Naive B cell (primary cell): ENCODE results near the gene FAM228B. TPM values are rescaled to one million over a fixed set of nuclear protein-coding genes. Genes with fewer than 3 reads are reported as not detected.

ENCODE experiments used
- ATAC-seq, 2 donors: fragments of 150-1000 bp; cut with Tn5 transposase; 2 replicates each; pipeline ENCODE4 v1.10.0; 2021; ENCODE audit warnings: low read depth in 2 of 2, mild to moderate bottlenecking in 2 of 2, moderate library complexity in 2 of 2
- DNase-seq: peaks from one replicate; pipeline ENCODE4 v3.0.0; 2022
- H3K27ac Mint-ChIP-seq, 6 donors: one replicate each; pipeline ENCODE4 v1.8.0; 2020 to 2022; ENCODE audit warnings: mild to moderate bottlenecking in 6 of 6, mixed read lengths in 6 of 6, moderate library complexity in 5 of 6, inconsistent platforms in 2 of 6
- H3K27me3 Mint-ChIP-seq, 3 donors: one replicate each; pipeline ENCODE4 v1.8.0; 2021 to 2022; ENCODE audit warnings: mixed read lengths in 3 of 3, mild to moderate bottlenecking in 1 of 3
- H3K36me3 Mint-ChIP-seq, 2 donors: one replicate each; pipeline ENCODE4 v1.8.0; 2020 to 2022; ENCODE audit warnings: mixed read lengths in 2 of 2, inconsistent platforms in 1 of 2, mild to moderate bottlenecking in 1 of 2
- H3K4me1 Mint-ChIP-seq, 3 donors: one replicate each; pipeline ENCODE4 v1.8.0; 2020 to 2022; ENCODE audit warnings: mixed read lengths in 3 of 3, inconsistent platforms in 1 of 3, mild to moderate bottlenecking in 1 of 3, moderate library complexity in 1 of 3
- H3K4me3 Mint-ChIP-seq, 8 donors: one replicate each; pipeline ENCODE4 v1.8.0; 2020 to 2022; ENCODE audit warnings: mild to moderate bottlenecking in 8 of 8, mixed read lengths in 8 of 8, moderate library complexity in 8 of 8, inconsistent platforms in 2 of 8
- H3K9me3 Mint-ChIP-seq, 7 donors: one replicate each; pipeline ENCODE4 v1.8.0; 2020 to 2022; ENCODE audit warnings: mixed read lengths in 7 of 7, mild to moderate bottlenecking in 5 of 7, inconsistent platforms in 2 of 7, moderate library complexity in 1 of 7
- polyA plus RNA-seq, 6 donors: library from polyadenylated mRNA; unstranded; fragments of 300-500 nt; fragmentation: Illumina TruSeq; gene quantifications; one replicate each; pipeline ENCODE4 v1.2.3, GENCODE V29; 2021; ENCODE audit warnings: low read depth in 6 of 6

Gene FAM228B
- 10 to 100 TPM in 2 of 6 donors, 1 to 10 TPM in 4; 3.1 to 15.0 (median 8.3) TPM for polyA plus RNA-seq

DNA sequence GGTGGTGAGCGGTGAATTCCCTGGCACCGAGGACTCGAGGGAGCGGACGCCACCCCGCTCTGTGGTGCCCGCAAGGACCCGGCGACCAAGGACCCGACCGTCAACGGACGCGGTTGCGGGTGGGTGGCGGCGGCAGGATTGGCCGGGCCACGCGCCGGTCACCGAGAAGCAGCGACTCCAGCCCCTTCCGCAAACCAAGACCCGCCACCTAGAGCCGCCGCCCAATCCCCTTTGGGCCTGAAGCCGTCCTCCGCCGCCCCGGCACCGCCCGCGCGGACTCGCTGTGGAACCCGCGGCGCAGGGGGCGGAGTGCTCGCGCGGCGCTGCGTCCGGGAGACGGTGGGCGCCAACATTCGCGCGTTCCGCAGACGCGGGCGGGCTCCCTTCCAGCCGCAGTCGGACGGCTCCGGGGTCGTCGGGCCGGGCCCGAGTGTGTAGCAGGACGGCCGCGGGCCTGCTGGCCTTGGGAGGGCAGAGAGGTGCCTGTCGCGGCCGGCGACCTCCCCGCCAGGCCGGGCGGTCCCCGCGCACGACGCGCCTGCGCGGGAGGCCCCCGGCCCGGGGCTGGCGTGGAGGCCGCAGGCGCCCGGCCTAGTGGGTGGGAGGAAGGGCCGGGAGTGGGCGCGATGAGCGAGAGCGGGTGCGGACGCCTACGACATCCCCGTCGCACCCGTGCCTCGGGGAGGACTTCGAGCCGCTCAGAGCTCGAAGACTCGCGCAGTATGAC lies at the start of gene FAM228B, which contains the start of gene PFN4:
FAM228B (plus strand) TSS at position 275 of the 727 bp plus-strand sequence. CDS start 893 bp downstream, outside the sequence.
PFN4 (minus strand) TSS at position 140 of the 727 bp plus-strand sequence. CDS start 799 bp downstream, outside the sequence.
- ATAC-seq (peak; percentile 93), DNase-seq (peak; percentile 83)
- peaks cover 7 to 23% (median 16%) of the 10 kb centered on the region in 3 donors for H3K4me1 Mint-ChIP-seq
- H3K27me3 Mint-ChIP-seq = no peaks in the 10 kb centered on the region
- no peaks in the 10 kb centered on the region for H3K9me3 Mint-ChIP-seq
- H3K36me3 Mint-ChIP-seq = no peaks in the 10 kb centered on the region
- peak within 1 kb of the TSS; percentile 83 to 96 (median 88) for H3K4me3 Mint-ChIP-seq
- peak within 1 kb of the TSS; percentile 6 to 96 (median 89) for H3K27ac Mint-ChIP-seq

GRCh38 chr2:24073816-24074215 lies 49.5 kb upstream of the FAM228B start:
- Mint-ChIP-seq H3K27me3 (no peaks in the 10 kb centered on the region), H3K9me3 (no peaks in the 10 kb centered on the region), H3K4me1 (peaks cover 20 to 43% (median 31%) of the 10 kb centered on the region in 3 donors), H3K27ac (peak overlapping the region in 1 of 6 donors; percentile 84), H3K36me3 (no peaks in the 10 kb centered on the region), H3K4me3 (peak overlapping the region in 2 of 8 donors; percentile 26 to 70)
- DNase-seq = no peak
- no peak for ATAC-seq

GRCh38 chr2:24075259-24075658 lies 48.0 kb upstream of the FAM228B start:
- peaks cover 20 to 43% (median 24%) of the 10 kb centered on the region in 3 donors for H3K4me1 Mint-ChIP-seq
- no peaks in the 10 kb centered on the region for H3K9me3 Mint-ChIP-seq
- DNase-seq (no peak), ATAC-seq (no peak)
- no peaks in the 10 kb centered on the region for H3K36me3 Mint-ChIP-seq
- peak overlapping the region in 4 of 6 donors; percentile 96 to 98 (median 98) for H3K27ac Mint-ChIP-seq
- peak overlapping the region; percentile 96 to 99 (median 98) for H3K4me3 Mint-ChIP-seq
- H3K27me3 Mint-ChIP-seq = no peaks in the 10 kb centered on the region

- peak; percentile 99 for DNase-seq
- Mint-ChIP-seq H3K4me1 (peaks cover 20 to 43% (median 24%) of the 10 kb centered on the region in 3 donors), H3K4me3 (peak within 1 kb of the TSS; percentile 96 to 99 (median 98)), H3K9me3 (no peaks in the 10 kb centered on the region), H3K27ac (peak within 1 kb of the TSS; percentile 96 to 99 (median 98)), H3K27me3 (no peaks in the 10 kb centered on the region), H3K36me3 (no peaks in the 10 kb centered on the region)
- peak; percentile 80 to 81 for ATAC-seq
Measured at GRCh38 chr2:24075915-24076848, 47.1 kb upstream of the FAM228B start, which contains the start of gene SF3B6. TSS of gene SF3B6 (minus strand) at chr2:24076326. CDS start at chr2:24076229, 97 bp downstream.

GRCh38 chr2:24076849-24077534 lies 46.3 kb upstream of the FAM228B start:
- Mint-ChIP-seq H3K27me3 (no peaks in the 10 kb centered on the region), H3K4me3 (peak overlapping the region; percentile 96 to 99 (median 98)), H3K36me3 (peaks cover 0 to 2% of the 10 kb centered on the region in 2 donors), H3K9me3 (no peaks in the 10 kb centered on the region), H3K4me1 (peaks cover 20 to 43% (median 24%) of the 10 kb centered on the region in 3 donors), H3K27ac (peak overlapping the region; percentile 96 to 99 (median 98))
- DNase-seq (no peak), ATAC-seq (peak; percentile 22 to 26)

- no peak for DNase-seq
- ATAC-seq = no peak
- H3K27ac Mint-ChIP-seq = peak overlapping the region in 5 of 6 donors; percentile 80 to 99 (median 97)
- peak overlapping the region; percentile 96 to 99 (median 98) for H3K4me3 Mint-ChIP-seq
- no peaks in the 10 kb centered on the region for H3K9me3 Mint-ChIP-seq
- H3K27me3 Mint-ChIP-seq = no peaks in the 10 kb centered on the region
- peaks cover 0 to 7% of the 10 kb centered on the region in 2 donors for H3K36me3 Mint-ChIP-seq
- peaks cover 20 to 39% (median 29%) of the 10 kb centered on the region in 3 donors for H3K4me1 Mint-ChIP-seq
Measured at GRCh38 chr2:24077535-24077877, 45.8 kb upstream of the FAM228B start.

DNA sequence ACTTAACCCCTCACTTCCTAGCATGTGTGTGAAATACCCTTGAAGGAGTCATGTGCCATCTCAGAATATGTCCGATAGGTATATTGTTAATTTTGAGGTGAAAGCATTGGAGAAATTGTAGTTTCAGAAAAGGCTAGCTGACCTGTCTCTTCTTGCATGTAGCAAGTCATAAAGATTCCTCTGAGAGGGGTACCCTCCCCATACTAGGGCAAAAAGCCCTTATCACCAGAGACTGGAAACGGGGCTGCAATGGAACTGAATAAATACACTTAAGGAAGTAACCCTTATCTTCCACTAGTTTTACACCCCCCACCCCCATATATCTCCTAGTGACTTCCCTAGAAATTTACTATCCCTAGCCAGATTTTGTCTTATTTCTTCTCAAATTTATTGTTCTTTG lies 45.4 kb upstream of the FAM228B start:
- Mint-ChIP-seq H3K27me3 (no peaks in the 10 kb centered on the region), H3K36me3 (peaks cover 0 to 8% of the 10 kb centered on the region in 2 donors), H3K4me3 (peak overlapping the region; percentile 96 to 99 (median 98)), H3K27ac (peak overlapping the region in 4 of 6 donors; percentile 18 to 97 (median 88)), H3K4me1 (peaks cover 20 to 35% (median 29%) of the 10 kb centered on the region in 3 donors), H3K9me3 (no peaks in the 10 kb centered on the region)
- ATAC-seq (no peak), DNase-seq (no peak)

- DNase-seq = no peak
- Mint-ChIP-seq H3K27ac (no peak overlapping the region), H3K9me3 (no peaks in the 10 kb centered on the region), H3K4me3 (peak overlapping the region in 1 of 8 donors; percentile 61), H3K27me3 (no peaks in the 10 kb centered on the region), H3K36me3 (peaks cover 0 to 8% of the 10 kb centered on the region in 2 donors), H3K4me1 (peaks cover 19 to 32% (median 24%) of the 10 kb centered on the region in 3 donors)
- no peak for ATAC-seq
Measured at GRCh38 chr2:24080701-24081100, 42.6 kb upstream of the FAM228B start.

- DNase-seq (no peak), ATAC-seq (no peak)
- Mint-ChIP-seq H3K9me3 (no peaks in the 10 kb centered on the region), H3K36me3 (peaks cover 0 to 8% of the 10 kb centered on the region in 2 donors), H3K27me3 (no peaks in the 10 kb centered on the region), H3K27ac (peak overlapping the region in 3 of 6 donors; percentile 82 to 91 (median 89)), H3K4me1 (peaks cover 14 to 17% (median 14%) of the 10 kb centered on the region in 3 donors), H3K4me3 (peak overlapping the region in 6 of 8 donors; percentile 89 to 97 (median 92))
Measured at GRCh38 chr2:24082787-24083566, 40.3 kb upstream of the FAM228B start.

DNA sequence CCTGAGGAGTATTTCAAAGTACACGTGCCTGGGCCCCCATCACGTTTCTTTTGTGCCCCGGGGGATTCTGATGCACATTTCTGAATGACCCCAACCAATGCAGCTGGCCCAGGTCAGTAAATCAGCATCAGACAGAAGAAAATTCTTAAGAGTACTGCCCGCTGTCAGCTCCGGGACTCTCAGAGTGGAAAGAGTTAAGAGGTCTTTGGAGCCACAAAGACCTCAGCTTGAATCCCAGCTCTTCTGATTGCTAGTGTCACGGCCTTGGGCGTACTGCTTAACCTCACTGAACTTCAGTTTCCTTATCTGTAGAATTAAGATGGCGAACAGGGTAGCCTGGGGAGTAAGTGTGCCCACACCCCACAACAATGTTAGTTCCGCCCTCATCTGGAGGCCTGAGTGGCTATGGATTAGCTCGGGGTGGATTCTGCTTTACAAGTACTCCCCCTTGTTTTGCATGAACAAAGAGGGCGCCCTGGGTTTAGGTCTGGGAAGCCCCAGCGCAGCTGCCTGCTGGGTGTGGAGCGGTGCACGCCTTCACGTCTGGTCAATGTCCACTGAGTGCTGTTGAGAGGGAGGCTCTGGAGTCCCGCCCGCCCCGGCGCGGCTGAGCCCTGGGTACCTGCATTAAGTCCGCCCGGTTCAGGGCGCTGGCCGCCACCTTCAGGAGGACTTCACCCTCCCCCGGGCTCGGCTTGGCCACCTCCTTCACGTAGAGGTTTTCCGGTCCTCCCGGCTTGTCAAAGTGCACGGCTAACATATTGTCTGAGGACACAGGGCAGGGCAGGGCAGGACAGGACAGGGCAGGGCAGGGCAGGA lies 39.5 kb upstream of the FAM228B start:
- no peaks in the 10 kb centered on the region for H3K9me3 Mint-ChIP-seq
- DNase-seq (peak; percentile 69), ATAC-seq (peak; percentile 84 to 88)
- no peaks in the 10 kb centered on the region for H3K27me3 Mint-ChIP-seq
- peak overlapping the region; percentile 89 to 97 (median 92) for H3K4me3 Mint-ChIP-seq
- peaks cover 0 to 8% of the 10 kb centered on the region in 2 donors for H3K36me3 Mint-ChIP-seq
- peak overlapping the region; percentile 33 to 93 (median 86) for H3K27ac Mint-ChIP-seq
- peaks cover 14 to 17% (median 14%) of the 10 kb centered on the region in 3 donors for H3K4me1 Mint-ChIP-seq

GRCh38 chr2:24084386-24085199 lies 38.7 kb upstream of the FAM228B start, which contains the start of gene TP53I3:
TSS of gene TP53I3 (minus strand) at chr2:24084834. CDS start at chr2:24084326, 508 bp downstream.
- DNase-seq = peak; percentile 84
- H3K27ac Mint-ChIP-seq = peak within 1 kb of the TSS; percentile 33 to 93 (median 86)
- H3K4me1 Mint-ChIP-seq = peaks cover 14 to 17% (median 14%) of the 10 kb centered on the region in 3 donors
- H3K27me3 Mint-ChIP-seq = no peaks in the 10 kb centered on the region
- peaks cover 0 to 8% of the 10 kb centered on the region in 2 donors for H3K36me3 Mint-ChIP-seq
- ATAC-seq = peak; percentile 81 to 82
- H3K4me3 Mint-ChIP-seq = peak within 1 kb of the TSS; percentile 89 to 97 (median 92)
- H3K9me3 Mint-ChIP-seq = no peaks in the 10 kb centered on the region
